ENCODE measurements around the gene NLK.

Gene NLK

DNA sequence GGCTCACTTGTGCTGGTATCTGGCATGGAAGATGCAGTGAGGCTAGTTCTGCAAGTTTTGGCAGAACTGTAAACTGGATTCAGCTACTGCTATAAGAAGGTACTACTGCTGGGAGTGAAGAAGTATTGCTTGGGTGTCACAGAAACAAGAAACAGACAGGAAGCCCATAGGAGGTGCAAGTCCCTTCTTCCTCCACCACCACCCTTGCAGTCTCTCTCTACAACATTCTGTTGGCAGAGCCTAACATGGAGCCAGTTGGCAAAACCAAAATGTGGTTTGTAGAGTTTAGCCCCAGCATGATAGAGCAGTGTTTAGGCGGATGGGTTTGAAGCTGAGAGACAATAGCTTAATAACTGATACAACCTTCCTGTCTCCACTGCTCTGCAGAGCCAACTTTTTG lies 72.6 kb downstream of the NLK start:
- TF ChIP-seq, protein P1, sequence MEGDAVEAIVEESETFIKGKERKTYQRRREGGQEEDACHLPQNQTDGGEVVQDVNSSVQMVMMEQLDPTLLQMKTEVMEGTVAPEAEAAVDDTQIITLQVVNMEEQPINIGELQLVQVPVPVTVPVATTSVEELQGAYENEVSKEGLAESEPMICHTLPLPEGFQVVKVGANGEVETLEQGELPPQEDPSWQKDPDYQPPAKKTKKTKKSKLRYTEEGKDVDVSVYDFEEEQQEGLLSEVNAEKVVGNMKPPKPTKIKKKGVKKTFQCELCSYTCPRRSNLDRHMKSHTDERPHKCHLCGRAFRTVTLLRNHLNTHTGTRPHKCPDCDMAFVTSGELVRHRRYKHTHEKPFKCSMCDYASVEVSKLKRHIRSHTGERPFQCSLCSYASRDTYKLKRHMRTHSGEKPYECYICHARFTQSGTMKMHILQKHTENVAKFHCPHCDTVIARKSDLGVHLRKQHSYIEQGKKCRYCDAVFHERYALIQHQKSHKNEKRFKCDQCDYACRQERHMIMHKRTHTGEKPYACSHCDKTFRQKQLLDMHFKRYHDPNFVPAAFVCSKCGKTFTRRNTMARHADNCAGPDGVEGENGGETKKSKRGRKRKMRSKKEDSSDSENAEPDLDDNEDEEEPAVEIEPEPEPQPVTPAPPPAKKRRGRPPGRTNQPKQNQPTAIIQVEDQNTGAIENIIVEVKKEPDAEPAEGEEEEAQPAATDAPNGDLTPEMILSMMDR (IDR thresholded peaks at IDR 0.05; ENCODE audit: extremely low read depth, missing control alignments): no peak
- no peak for DNase-seq (ENCODE audit: low spot score)

- DNase-seq (ENCODE audit: low spot score): no peak
- TF ChIP-seq, protein P1 (IDR thresholded peaks at IDR 0.05; ENCODE audit: extremely low read depth, missing control alignments): no peak
Observed at GRCh38 chr17:28117304-28117703, 74.8 kb downstream of the NLK start.

DNA sequence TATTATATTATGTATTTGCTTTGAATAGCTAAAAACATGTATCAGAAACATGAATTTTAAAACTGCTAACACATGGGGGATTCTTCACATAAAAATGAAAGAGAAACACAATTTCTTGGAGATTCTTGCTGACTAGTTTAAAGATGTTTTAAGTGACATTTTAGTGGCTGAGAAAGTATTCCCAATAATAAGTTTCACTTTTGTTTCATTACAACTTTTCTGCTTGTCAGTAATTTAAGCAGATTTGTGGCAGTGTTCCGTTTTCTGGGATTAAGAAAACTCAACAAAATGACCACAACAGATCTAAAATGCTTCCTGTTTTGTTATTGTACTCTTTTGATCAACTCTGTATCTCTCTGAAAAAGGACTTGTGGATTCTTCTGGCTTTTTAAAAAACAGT lies 75.9 kb downstream of the NLK start:
- DNase-seq (ENCODE audit: low spot score): no peak
- TF ChIP-seq, protein P1 (IDR thresholded peaks at IDR 0.05; ENCODE audit: extremely low read depth, missing control alignments): no peak

DNA sequence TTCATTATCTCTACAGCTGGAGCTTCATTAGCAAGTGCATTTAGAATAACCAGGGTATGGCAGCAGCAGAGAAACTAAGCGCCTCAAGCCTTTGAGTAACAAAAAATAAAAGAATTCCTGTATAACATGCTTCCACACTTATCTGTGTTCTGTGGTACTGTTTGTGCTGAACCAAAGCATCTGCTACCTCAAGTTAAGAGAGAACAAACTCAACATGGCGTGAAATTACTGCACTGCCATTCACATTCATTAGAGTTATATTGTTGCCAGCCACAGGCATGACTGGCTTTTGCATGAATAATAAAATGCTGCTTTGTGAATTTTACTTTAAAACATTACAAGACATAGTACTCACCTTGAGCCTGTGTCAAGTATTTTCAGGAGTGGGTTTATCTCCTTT lies 76.6 kb downstream of the NLK start:
- TF ChIP-seq, protein P1 (IDR thresholded peaks at IDR 0.05; ENCODE audit: extremely low read depth, missing control alignments): no peak
- no peak for DNase-seq (ENCODE audit: low spot score)

DNA sequence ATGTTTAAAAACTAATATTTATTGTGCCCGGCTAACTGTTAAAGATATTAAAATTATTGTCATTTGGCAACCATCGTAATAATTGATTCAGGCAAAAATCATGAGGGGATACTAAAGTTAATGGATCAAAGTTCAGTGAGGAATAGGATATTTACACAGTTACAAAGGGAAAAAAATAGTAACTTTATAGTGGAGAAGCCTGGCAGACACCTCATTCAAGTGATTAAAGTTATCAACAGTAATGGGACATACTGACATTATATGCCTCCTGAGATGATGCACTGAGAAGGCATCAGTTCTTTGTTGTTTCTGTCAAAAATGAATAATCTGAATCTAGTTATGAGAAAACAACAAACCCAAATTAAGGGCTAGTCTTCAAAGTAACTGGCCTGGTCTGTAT lies 77.1 kb downstream of the NLK start:
- TF ChIP-seq, protein P1 (IDR thresholded peaks at IDR 0.05; ENCODE audit: extremely low read depth, missing control alignments): no peak
- no peak for DNase-seq (ENCODE audit: low spot score)

GRCh38 chr17:28120766-28121165 lies 78.3 kb downstream of the NLK start:
- DNase-seq (ENCODE audit: low spot score): no peak
- TF ChIP-seq, protein P1 (IDR thresholded peaks at IDR 0.05; ENCODE audit: extremely low read depth, missing control alignments): no peak

- no peak for DNase-seq (ENCODE audit: low spot score)
- TF ChIP-seq, protein P1 (IDR thresholded peaks at IDR 0.05; ENCODE audit: extremely low read depth, missing control alignments): no peak
Observed at GRCh38 chr17:28124962-28125361, 82.5 kb downstream of the NLK start.
